IMR-90 (cell line): Measurements from ENCODE around the gene GLRA2. TPM values are rescaled to one million over a fixed set of nuclear protein-coding genes. Genes with fewer than 3 reads are reported as not detected.

Experiments used
- ATAC-seq: fragments of 200-7000 bp; cut with Tn5 transposase; 2 replicates; pipeline ENCODE4 v1.9.1; 2020; ENCODE audit warnings: low read depth, mild to moderate bottlenecking, moderate library complexity
- BruUV-seq: library from RNA; stranded (reverse); fragments of 400-500 nt; replicated peaks from 2 replicates; lab custom pipeline; 2021; lab: Mats Ljungman, UMichigan
- CTCF ChIA-PET: fragments of 300-600 bp; formaldehyde crosslinking; extraction: SDS; loops from one replicate; lab custom pipeline; 2021; ENCODE audit warnings: antibody characterized with exemption; lab: Yijun Ruan, JAX
- POLR2A ChIA-PET: fragments of 300-600 bp; sonication (Branson Sonifier 250); formaldehyde crosslinking; loops from one replicate; lab custom pipeline; 2022; ENCODE audit warnings: antibody characterized with exemption; ENCODE audit not compliant: unreplicated experiment; lab: Charles Lee
- DNase-seq: peaks from one replicate; pipeline ENCODE4 v3.0.0; 2013
- H2AFZ ChIP-seq: replicated peaks from 2 replicates; pipeline ENCODE3; 2013; ENCODE audit warnings: low read length, mild to moderate bottlenecking; ENCODE audit not compliant: poor library complexity
- H2AK5ac ChIP-seq: 2 replicates; pipeline ENCODE4 v1.6.1; 2013; ENCODE audit warnings: low read depth, low read length, inconsistent platforms
- H2AK9ac ChIP-seq: replicated peaks from 2 replicates; pipeline ENCODE3; 2013; ENCODE audit warnings: mild to moderate bottlenecking, low read depth, low read length, moderate library complexity; ENCODE audit not compliant: poor library complexity
- H2BK120ac ChIP-seq: 2 replicates; pipeline ENCODE4 v1.6.1; 2013; ENCODE audit warnings: low read depth, low read length, inconsistent platforms
- H2BK15ac ChIP-seq: 3 replicates; pipeline ENCODE4 v1.6.1; 2013; ENCODE audit warnings: low read depth, low read length, inconsistent platforms
- H2BK20ac ChIP-seq: 2 replicates; pipeline ENCODE4 v1.6.1; 2013; ENCODE audit warnings: low read depth, mild to moderate bottlenecking, inconsistent platforms, low read length, moderate library complexity
- H2BK5ac ChIP-seq: 2 replicates; pipeline ENCODE4 v1.6.1; 2013; ENCODE audit warnings: mild to moderate bottlenecking, low read depth, low read length, inconsistent platforms; ENCODE audit not compliant: poor library complexity, severe bottlenecking
- H3K14ac ChIP-seq: replicated peaks from 2 replicates; pipeline ENCODE4 v1.6.1; 2013; ENCODE audit warnings: low read depth, low read length, inconsistent platforms
- H3K18ac ChIP-seq: 2 replicates; pipeline ENCODE4 v1.6.1; 2013; ENCODE audit warnings: low read depth, low read length, control low read depth
- H3K23ac ChIP-seq: 2 replicates; pipeline ENCODE4 v1.6.1; 2013; ENCODE audit warnings: low read depth, low read length, inconsistent platforms
- H3K27ac ChIP-seq: 2 replicates; pipeline ENCODE4 v1.5.1; 2013; ENCODE audit warnings: mild to moderate bottlenecking, control low read depth, low read length; ENCODE audit not compliant: insufficient read depth
- H3K27me3 ChIP-seq: 2 replicates; pipeline ENCODE4 v1.6.1; 2013; ENCODE audit warnings: low read length; ENCODE audit not compliant: control insufficient read depth, insufficient read depth
- H3K36me3 ChIP-seq: 2 replicates; pipeline ENCODE4 v1.6.1; 2013; ENCODE audit warnings: low read length, mixed read lengths; ENCODE audit not compliant: control insufficient read depth, insufficient read depth
- H3K4ac ChIP-seq: 2 replicates; pipeline ENCODE4 v1.6.1; 2013; ENCODE audit warnings: low read depth, low read length, inconsistent platforms
- H3K4me1 ChIP-seq: 2 replicates; pipeline ENCODE4 v1.6.1; 2013; ENCODE audit warnings: low read length, mixed read lengths; ENCODE audit not compliant: control insufficient read depth, insufficient read depth
- H3K4me2 ChIP-seq: 2 replicates; pipeline ENCODE4 v1.6.1; 2013; ENCODE audit warnings: low read depth, mild to moderate bottlenecking, control low read depth, low read length, moderate library complexity
- H3K4me3 ChIP-seq: 2 replicates; pipeline ENCODE4 v1.5.1; 2013; ENCODE audit warnings: low read depth, mild to moderate bottlenecking, control low read depth, low read length, moderate library complexity; ENCODE audit not compliant: insufficient read depth
- H3K56ac ChIP-seq: 2 replicates; pipeline ENCODE4 v1.6.1; 2013; ENCODE audit warnings: low read length, inconsistent platforms; ENCODE audit not compliant: insufficient read depth; ENCODE audit errors: extremely low read depth
- H3K79me1 ChIP-seq, 2 experiments: 2 replicates each; pipeline ENCODE4 v1.6.1; 2013; ENCODE audit warnings: low read length in 2 of 2, inconsistent platforms in 1 of 2, low read depth in 1 of 2
- H3K9ac ChIP-seq: 2 replicates; pipeline ENCODE4 v1.6.1; 2013; ENCODE audit warnings: low read depth, low read length, control low read depth
- H3K9me1 ChIP-seq: 2 replicates; pipeline ENCODE4 v1.6.1; 2013; ENCODE audit warnings: low read length, inconsistent platforms; ENCODE audit not compliant: insufficient read depth
- H3K9me3 ChIP-seq: 2 replicates; pipeline ENCODE4 v1.6.1; 2013; ENCODE audit warnings: low read length; ENCODE audit not compliant: control insufficient read depth, insufficient read depth
- H4K20me1 ChIP-seq: 2 replicates; pipeline ENCODE4 v1.6.1; 2013; ENCODE audit warnings: low read length, inconsistent platforms; ENCODE audit not compliant: insufficient read depth
- H4K5ac ChIP-seq: 2 replicates; pipeline ENCODE4 v1.6.1; 2013; ENCODE audit warnings: mild to moderate bottlenecking, low read depth, low read length, control low read depth
- H4K8ac ChIP-seq, 2 experiments: 2 replicates each; pipeline ENCODE4 v1.6.1; 2013; ENCODE audit warnings: low read depth in 2 of 2, low read length in 2 of 2, control low read depth in 1 of 2, inconsistent platforms in 1 of 2
- H4K91ac ChIP-seq: 2 replicates; pipeline ENCODE4 v1.6.1; 2013; ENCODE audit warnings: low read depth, low read length, inconsistent platforms; ENCODE audit not compliant: insufficient read depth
- ELK1 ChIP-seq: fragments of 150-350 bp; IDR thresholded peaks from 2 replicates; pipeline ENCODE4 v1.6.1; 2016; ENCODE audit warnings: low read depth, mild to moderate bottlenecking, low read length, moderate library complexity, borderline replicate concordance
- MAFK ChIP-seq: IDR thresholded peaks from 2 replicates; pipeline ENCODE4 v1.6.1; 2012; ENCODE audit warnings: low read depth, low read length, improper control_type of control experiment
- RAD21 ChIP-seq: IDR thresholded peaks from 2 replicates; pipeline ENCODE4 v1.6.1; 2012; ENCODE audit warnings: low read length, improper control_type of control experiment
- RFX5 ChIP-seq: IDR thresholded peaks from 2 replicates; pipeline ENCODE4 v1.8.0; 2012; ENCODE audit warnings: low read depth, mild to moderate bottlenecking, low read length, moderate library complexity
- WGBS, 2 experiments: methylation state at CpG; one replicate each; pipeline versions ENCODE4 v1.1.5 to v1.1.7; 2013; ENCODE audit warnings: missing lambda C conversion rate in 2 of 2; ENCODE audit not compliant: insufficient read length in 1 of 2; ENCODE audit errors: extremely low coverage in 2 of 2; 5-methylcytosine and 5-hydroxymethylcytosine counted together
- dilution Hi-C: fragments of 300-500 bp; cut with HindIII; formaldehyde crosslinking; loops from one replicate; pipeline ENCODE4 v1.14.3; 2018; ENCODE audit warnings: low sequenced_read_pairs; ENCODE audit not compliant: unreplicated experiment
- in situ Hi-C: fragments of 300-500 bp; cut with MboI; formaldehyde crosslinking; loops from 3 replicates; pipeline ENCODE4 v1.14.3; 2019; ENCODE audit warnings: low sequenced_read_pairs, inconsistent platforms, mixed read lengths
- intact Hi-C: fragments of 100-400 bp; cut with micrococcal nuclease; formaldehyde crosslinking; loops from 2 replicates; pipeline ENCODE4 v1.10.0; 2022
- polyA plus RNA-seq, 3 experiments: library from polyadenylated mRNA; depleted of rRNA; stranded (reverse); fragments of >200 nt; gene quantifications; 2 replicates each; pipeline ENCODE4 v1.2.3, GENCODE V29; 2012; ENCODE audit warnings: low replicate concordance in 1 of 3
- total RNA-seq: library from RNA; depleted of rRNA; stranded (reverse); fragments of >200 nt; gene quantifications from 2 replicates; pipeline ENCODE4 v1.2.3, GENCODE V29; 2012

Gene GLRA2
- total and polyA plus RNA-seq, 2 of the 4 experiments (the other 2 are of a cell fraction) = not detected

- no peak for ATAC-seq
- H3K18ac ChIP-seq = no peak overlapping the region
- no peak overlapping the region for H3K9ac ChIP-seq
- H4K8ac ChIP-seq = no peak overlapping the region
- no peak overlapping the region for H3K4ac ChIP-seq
- WGBS, 2 experiments = no CpG with 5 or more reads among the region's 2 CpGs
- H3K36me3 ChIP-seq = no peaks in the 10 kb centered on the region
- no peaks in the 10 kb centered on the region for H3K4me1 ChIP-seq
- no peak overlapping the region for H3K27ac ChIP-seq
- no peaks in the 10 kb centered on the region for H3K9me1 ChIP-seq
- dilution Hi-C loops = no loop called here
- no peak overlapping the region for H2BK120ac ChIP-seq
- H2AK5ac ChIP-seq = no peak overlapping the region
- no peak overlapping the region for H4K91ac ChIP-seq
- H3K9me3 ChIP-seq = no peaks in the 10 kb centered on the region; the same call in 1 of the 2 replicates
- TF ChIP-seq RAD21 (no peak), RFX5 (no peak), ELK1 (no peak), MAFK (no peak)
- H3K56ac ChIP-seq = no peak overlapping the region
- ChIA-PET CTCF (no interaction called here), POLR2A (no interaction called here)
- H4K20me1 ChIP-seq = no peaks in the 10 kb centered on the region
- no peak for DNase-seq
- no peak overlapping the region for H2BK5ac ChIP-seq
- in situ Hi-C loops = no loop called here
- H3K4me3 ChIP-seq = no peak overlapping the region
- no peaks in the 10 kb centered on the region for H3K79me1 ChIP-seq
- no peak overlapping the region for H3K23ac ChIP-seq
- H3K14ac ChIP-seq = no peak overlapping the region
- H3K27me3 ChIP-seq = no peaks in the 10 kb centered on the region
- BruUV-seq = no TSS peak
- intact Hi-C loops = no loop called here
- H4K5ac ChIP-seq = no peak overlapping the region
- H2BK15ac ChIP-seq = no peak overlapping the region
- no peak overlapping the region for H2BK20ac ChIP-seq
- H2AFZ ChIP-seq = no peak overlapping the region
- H2AK9ac ChIP-seq = no peak overlapping the region
- H3K4me2 ChIP-seq = no peak overlapping the region
Observed at GRCh38 chrX:14564058-14564457, 34.7 kb downstream of the GLRA2 start.
